ENCODE data around the gene ME3. TPM values are rescaled to one million over a fixed set of nuclear protein-coding genes. Genes with fewer than 3 reads are reported as not detected.
A peak's percentile ranks its signal among the peaks of the same experiment; 100 is the strongest.
"Not testable (repeated sequence)": the region's sequence is repeated elsewhere in the genome, so short reads cannot be mapped to it uniquely, and the experiment has no call there.

Gene ME3
- total RNA-seq, 1 donor from 2014 or later = 67.7 TPM

DNA sequence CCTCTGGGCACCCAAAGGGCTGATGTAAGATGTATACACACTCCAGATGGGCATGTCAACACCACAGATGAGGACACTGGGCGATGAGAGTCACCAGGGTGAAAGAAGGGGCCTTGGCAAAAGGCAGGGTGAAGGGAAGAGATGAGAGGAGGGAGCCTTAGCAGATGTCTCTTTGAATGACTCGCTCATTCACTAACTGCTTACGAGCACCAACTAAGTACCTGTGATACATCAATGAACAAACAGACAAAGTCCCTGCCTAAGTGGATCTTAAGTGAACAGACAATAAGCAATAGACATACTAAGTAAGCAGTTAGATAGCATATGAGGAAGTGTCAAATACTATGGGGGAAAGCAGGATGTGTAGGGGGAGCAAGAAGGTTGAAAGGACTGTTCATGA is 7.5 kb downstream of the ME3 start:
- DNase-seq (ENCODE audit: low read depth, low spot score) = no peak

DNA sequence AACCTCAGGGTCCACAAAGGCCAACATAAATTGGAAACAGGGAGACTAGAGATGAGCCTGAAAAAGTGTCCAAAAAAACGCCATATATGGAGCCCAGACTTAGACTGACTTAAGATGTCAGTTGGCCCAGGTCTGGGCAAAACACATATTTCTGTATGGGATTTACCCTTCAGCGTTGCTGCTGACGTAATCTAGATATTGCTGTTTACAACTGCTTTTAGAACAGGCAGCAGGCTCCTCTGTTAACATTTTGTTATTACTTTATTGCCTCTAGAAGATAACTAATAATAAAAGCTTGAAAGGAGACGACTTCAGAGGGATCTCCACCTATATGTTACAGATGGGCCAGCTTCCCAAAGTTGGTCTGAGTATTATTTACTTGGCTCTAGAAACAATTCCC is 8.7 kb downstream of the ME3 start:
- no peak for DNase-seq (ENCODE audit: low read depth, low spot score)

DNA sequence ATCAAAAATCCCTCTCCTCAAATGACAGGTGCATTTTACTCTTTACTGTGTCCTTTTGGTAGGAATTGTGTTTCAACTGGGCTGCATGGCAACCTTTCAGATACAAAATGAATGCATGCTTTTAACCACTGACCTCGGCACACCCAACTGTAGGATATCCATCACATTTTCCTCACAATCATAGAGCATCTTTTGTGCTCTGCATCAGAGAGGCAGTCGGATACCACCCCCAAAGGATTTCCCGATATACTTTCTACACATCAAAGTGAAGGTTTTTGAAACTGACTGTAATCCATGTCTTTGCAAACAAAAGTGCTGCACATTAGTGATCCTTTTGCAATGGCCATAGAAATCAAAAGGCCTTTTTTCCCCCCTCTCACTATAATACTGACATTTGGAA is 9.1 kb downstream of the ME3 start:
- DNase-seq (ENCODE audit: low read depth, low spot score) = no peak

DNA sequence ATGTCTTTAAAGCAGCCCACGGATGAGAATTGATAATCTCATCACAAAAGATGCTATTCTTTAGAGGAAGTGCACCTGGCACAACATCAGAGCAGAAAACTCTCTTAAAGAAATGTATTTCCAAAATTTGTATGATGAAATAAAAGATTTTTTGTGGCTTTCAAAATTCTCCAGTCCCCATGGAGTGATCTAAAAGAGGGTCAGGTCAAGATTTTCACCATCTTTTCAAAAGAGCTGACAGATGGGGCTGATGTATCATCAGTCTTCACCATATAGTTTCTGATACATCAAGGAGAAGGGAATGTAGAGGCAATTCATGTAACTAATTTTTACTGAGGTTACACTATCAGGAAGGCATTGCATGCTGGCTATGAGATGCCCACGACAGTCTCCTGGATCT is 11.7 kb downstream of the ME3 start:
- DNase-seq (ENCODE audit: low read depth, low spot score) = no peak

GRCh38 chr11:86660088-86660487 is 12.3 kb downstream of the ME3 start:
- no peak for DNase-seq (ENCODE audit: low read depth, low spot score)

DNA sequence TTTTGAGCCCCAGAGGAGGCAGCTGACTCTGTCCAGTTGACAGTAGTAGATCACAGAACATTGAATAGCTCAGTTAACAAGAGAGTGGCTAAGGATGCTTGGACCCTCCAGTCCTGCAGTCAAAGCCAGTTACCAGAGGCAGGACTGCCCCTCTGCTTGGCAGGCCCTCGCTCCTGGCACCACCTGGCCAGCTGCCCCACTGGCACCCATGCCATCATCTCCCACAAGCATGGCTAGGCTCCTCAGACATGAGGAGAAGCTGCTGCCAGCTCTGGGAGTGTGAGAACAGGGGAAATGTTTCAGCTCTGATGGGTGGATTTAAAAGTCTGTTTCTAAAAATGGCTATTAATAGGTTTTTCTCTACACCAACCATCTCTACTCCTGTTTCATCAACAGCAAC is 13.9 kb downstream of the ME3 start:
- DNase-seq (ENCODE audit: low read depth, low spot score) = no peak

DNA sequence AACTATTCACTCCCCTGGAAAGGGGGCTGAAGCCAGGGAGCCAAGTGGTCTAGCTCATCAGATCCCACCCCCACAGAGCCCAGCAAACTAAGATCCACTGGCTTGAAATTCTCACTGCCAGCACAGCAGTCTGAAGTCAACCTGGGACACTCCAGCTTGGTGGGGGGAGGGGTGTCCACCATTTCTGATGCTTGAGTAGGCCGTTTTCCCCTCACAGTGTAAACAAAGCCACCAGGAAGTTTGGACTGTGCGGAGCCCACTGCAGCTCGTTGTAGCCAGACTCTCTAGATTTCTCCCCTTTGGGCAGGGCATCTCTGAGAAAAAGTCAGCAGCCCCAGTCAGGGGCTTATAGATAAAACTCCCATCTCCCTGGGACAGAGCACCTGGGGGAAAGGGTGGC is 27.2 kb downstream of the ME3 start:
- DNase-seq (ENCODE audit: low read depth, low spot score) = not testable (repeated sequence)

GRCh38 chr11:86644291-86644690 is 28.1 kb downstream of the ME3 start:
- no peak for DNase-seq (ENCODE audit: low read depth, low spot score)

DNA sequence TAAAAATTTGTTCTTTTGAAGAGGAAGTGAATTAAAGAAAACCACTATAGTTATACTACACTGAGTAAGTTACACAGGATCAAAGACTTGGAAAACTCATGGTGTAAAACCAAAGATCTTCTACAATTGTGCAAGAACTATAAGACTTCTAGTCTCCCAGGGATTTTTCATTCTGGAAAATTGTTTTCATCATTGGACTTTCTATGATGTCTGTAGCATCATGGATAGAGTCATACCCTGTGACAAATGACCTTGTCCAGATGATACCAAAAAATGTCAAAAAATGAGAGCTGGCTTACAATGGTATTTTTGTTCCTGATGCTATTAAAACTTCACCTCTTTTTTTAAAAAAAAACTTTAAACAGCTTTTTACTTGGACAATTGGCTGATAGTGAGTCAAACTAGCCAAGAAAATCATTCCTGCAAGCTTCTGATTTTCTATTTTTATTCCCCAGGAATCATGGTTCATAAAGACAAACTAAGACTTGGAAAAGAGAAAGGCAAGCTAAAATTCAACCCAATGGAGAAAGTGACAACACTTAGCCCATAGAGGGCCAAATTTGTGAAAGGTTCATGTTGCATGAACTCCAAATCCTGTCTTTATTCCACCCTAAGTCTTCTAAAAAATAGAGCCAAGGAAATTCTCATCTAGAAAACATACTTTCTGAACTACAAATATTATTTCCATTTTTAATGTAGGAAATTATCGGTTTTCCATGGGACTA is 30.7 kb downstream of the ME3 start:
- DNase-seq (ENCODE audit: low read depth, low spot score) = no peak

GRCh38 chr11:86639137-86639536 is 33.3 kb downstream of the ME3 start:
- DNase-seq (ENCODE audit: low read depth, low spot score) = no peak

- DNase-seq (ENCODE audit: low read depth, low spot score) = no peak
Observed at GRCh38 chr11:86638673-86639072, 33.7 kb downstream of the ME3 start.

- no peak for DNase-seq (ENCODE audit: low read depth, low spot score)
Observed at GRCh38 chr11:86637988-86638387, 34.4 kb downstream of the ME3 start.

DNA sequence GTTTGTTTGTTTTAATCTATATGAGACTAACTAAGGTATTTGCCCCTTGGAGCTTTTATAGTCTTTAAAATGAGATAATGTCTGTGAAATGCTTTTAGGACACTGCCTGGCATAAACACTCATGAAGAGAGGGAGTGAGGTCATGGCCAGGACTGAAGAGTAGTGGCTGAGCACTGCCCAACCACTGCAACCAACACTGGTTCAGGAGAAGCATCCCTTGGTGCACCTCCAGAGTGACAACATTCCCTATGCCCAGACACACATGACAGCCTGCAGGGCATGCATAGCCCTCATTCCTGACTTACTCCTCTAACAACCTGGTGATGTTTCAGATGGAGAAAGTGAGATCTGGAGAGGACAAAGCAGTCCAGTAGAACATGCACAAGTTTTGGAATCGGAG is 36.1 kb downstream of the ME3 start:
- no peak for DNase-seq (ENCODE audit: low read depth, low spot score)

DNA sequence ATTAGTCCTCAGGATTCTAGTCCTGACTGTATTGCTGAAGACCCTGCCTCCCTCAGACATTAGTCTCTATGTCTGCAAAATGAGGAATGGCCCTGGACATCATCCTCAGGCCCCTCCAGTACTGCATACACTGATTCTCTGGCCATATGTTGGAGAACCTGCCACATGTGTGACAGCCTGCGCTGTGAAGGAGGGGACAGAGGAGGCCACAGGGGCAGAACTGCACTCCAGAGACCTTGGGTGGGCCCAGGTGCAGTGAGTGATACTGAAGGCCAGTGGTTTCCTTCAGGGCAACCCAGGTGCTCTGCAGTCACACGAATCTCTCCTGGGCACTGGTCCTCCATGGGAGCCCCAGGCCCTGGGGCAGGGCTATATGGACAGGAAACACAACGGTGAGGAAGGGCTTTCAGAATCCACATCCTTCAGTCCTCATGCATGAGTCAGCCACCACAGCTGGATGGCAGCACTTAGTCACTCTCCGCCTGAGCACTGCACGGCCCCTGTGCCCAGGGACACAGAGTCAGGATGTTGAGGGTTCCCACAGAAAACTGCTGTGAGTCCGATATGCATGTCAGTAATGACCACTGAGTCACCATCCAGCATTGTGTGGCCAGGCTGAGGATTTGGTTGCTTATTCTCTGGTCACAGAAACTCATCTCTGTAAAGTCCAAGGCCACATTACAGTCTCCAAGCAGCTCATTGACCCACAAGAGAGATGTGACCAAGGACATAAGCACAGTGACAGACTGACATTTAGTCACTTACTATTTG is 39.7 kb downstream of the ME3 start:
- peak; percentile 84 for DNase-seq (ENCODE audit: low read depth, low spot score)

- no peak for DNase-seq (ENCODE audit: low read depth, low spot score)
Observed at GRCh38 chr11:86630229-86630981, 42.0 kb downstream of the ME3 start.

GRCh38 chr11:86629045-86629706 is 43.2 kb downstream of the ME3 start:
- no peak for DNase-seq (ENCODE audit: low read depth, low spot score)

DNA sequence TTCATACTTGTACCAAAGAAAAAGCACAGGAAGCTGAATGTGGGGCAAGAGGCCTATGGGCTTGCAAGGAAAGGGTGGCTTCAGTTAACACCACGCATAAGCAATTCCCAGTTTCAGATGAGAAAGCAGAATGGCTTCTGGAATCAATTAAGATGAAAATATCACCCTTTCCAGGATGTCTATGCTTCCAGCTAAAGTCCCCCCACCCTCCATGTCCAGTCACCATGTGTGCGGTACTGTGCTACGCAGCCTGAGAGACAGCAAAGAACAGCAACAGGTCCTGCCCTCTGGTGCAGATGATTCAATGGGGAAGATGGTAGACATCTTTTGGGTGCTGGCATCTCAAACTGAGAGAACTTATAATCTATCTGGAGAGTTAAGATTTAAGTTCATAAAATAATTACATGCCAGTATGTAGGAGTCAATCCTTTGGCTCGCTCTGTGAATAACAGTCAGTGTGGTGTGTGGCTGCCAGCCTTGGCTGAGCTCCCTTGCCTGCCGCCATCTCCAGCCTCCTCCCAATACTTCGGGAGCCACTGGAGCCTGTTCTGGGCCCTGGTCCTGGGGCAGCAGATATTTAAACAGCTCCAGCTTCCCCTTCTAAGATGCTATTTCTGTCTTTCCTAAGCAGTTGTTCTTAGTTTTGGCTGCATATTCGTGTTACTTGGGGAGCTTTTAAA is 44.5 kb downstream of the ME3 start:
- no peak for DNase-seq (ENCODE audit: low read depth, low spot score)

- DNase-seq (ENCODE audit: low read depth, low spot score) = no peak
Observed at GRCh38 chr11:86625981-86626380, 46.4 kb downstream of the ME3 start.

DNA sequence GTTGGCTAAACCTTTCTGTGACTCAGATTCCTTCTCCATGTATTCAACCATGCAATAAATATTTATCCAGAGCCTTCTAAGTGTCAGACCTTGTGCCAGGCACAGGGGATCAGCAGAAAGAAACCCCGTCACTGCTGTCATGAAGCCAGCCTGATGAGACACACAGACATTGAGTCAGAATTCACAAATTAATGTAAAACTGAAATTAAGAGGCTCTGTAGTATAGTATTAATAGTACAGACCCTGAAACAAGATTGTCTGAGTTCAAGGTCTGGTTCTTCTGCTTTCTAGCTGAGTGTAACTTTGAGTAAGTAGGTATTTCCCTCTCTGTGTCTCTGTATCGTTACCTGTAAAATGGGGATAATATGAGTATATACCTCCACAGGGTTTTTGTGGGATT is 46.9 kb downstream of the ME3 start:
- DNase-seq (ENCODE audit: low read depth, low spot score) = no peak

GRCh38 chr11:86624366-86624765 is 48.0 kb downstream of the ME3 start:
- DNase-seq (ENCODE audit: low read depth, low spot score) = no peak

DNA sequence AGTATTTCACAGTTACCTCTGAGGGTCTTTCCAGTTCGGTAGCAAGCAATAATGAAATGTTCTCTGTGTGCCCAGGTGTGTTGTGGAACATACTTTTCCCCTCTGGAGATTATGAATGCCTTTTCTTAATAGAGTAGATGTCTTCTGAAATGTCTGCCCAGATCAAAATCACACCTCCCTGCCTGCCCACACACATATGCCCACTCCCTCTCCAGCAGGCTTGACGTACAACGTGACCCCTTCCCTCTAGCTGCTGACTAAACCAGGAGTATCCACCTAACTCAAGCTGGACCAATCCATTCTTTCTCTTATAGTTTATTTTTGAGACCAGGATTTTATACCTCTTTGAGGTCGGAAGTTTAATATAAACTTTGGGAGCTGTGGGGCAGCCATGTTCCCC is 48.7 kb downstream of the ME3 start:
- no peak for DNase-seq (ENCODE audit: low read depth, low spot score)

Data from pulmonary artery endothelial cell (primary cell).